Uterus (tissue), 4 donors: ENCODE data around the gene GNS. TPM values are rescaled to one million over a fixed set of nuclear protein-coding genes. Genes with fewer than 3 reads are reported as not detected.

ENCODE experiments used
- DNase-seq, 2 donors: peaks; one replicate each; pipeline ENCODE4 v3.0.0-alpha.2; 2019 to 2020
- H3K27ac ChIP-seq, 2 donors: fragments of 200-600 bp; sonication (generic); 1 replicate in 1 of 2; 2 replicates in 1 of 2; pipeline ENCODE4 v1.5.1; 2016 to 2018
- H3K27me3 ChIP-seq, 2 donors: fragments of 200-600 bp; sonication (generic); one replicate each; pipeline ENCODE4 v1.5.1; 2018 to 2019; ENCODE audit warnings: control low read depth in 1 of 2
- H3K36me3 ChIP-seq, 2 donors: fragments of 200-600 bp; sonication (generic); one replicate each; pipeline ENCODE4 v1.5.1; 2019; ENCODE audit warnings: control low read depth in 1 of 2
- H3K4me1 ChIP-seq, 2 donors: fragments of 200-600 bp; sonication (generic); one replicate each; pipeline ENCODE4 v1.5.1; 2018 to 2019; ENCODE audit warnings: control low read depth in 1 of 2
- H3K4me3 ChIP-seq, 2 donors: fragments of 200-600 bp; sonication (generic); 1 replicate in 1 of 2; 2 replicates in 1 of 2; pipeline ENCODE4 v1.5.1; 2018 to 2019; ENCODE audit warnings: mild to moderate bottlenecking in 1 of 2
- H3K9me3 ChIP-seq, 2 donors: fragments of 200-600 bp; sonication (generic); one replicate each; pipeline ENCODE4 v1.5.1; 2019; ENCODE audit warnings: control low read depth in 1 of 2
- CTCF ChIP-seq, 4 experiments: fragments of 200-600 bp in 2 of 4; fragments of 450-650 bp in 2 of 4; sonication (generic) in 2 of 4; IDR thresholded peaks; one replicate each; pipeline ENCODE4 v1.5.1; 2016 to 2019; ENCODE audit warnings: antibody characterized with exemption in 4 of 4, mild to moderate bottlenecking in 2 of 4, moderate library complexity in 1 of 4
- POLR2A ChIP-seq, 2 donors: fragments of 450-650 bp; IDR thresholded peaks; one replicate each; pipeline ENCODE4 v1.6.1; 2016; ENCODE audit warnings: antibody characterized with exemption in 2 of 2, mild to moderate bottlenecking in 1 of 2, moderate library complexity in 1 of 2
- intact Hi-C: fragments of 100-400 bp; cut with DNase I; formaldehyde crosslinking; loops from one replicate; pipeline ENCODE4 v1.15.1; 2023; ENCODE audit warnings: low total_unique reads
- total RNA-seq, 4 donors: library from RNA; depleted of rRNA in 3 of 4; stranded (reverse); fragments of >200 nt in 3 of 4; gene quantifications; one replicate each; pipeline versions ENCODE4 v1.1.0 to v1.2.4, GENCODE V29; 2014 to 2023
- donor health status: DM: yes; HTN: yes; CAD: no.

GNS gene
- total RNA-seq, 4 donors from 2014 or later: 71.5 to 148 (median 116) TPM

DNA sequence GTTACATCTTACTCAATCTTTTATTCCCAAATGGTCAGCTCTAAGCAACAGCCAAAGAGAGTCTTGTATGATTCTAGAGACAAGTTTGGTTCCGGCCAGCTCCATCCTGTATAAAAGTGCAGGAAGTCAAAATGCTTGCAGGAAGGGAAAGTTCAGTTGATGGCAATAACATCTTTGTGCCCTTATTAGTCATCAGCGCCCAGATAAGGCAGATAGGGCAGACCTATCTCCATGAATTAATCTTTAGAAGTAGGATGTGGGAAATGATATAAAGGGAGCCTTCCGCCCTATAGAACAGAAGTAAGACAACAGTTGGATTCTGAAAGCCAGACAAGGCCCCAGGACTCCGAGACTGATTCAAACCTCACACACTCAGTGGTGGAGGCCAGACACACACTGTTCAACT is 6.4 kb downstream of the GNS start:
- Histone ChIP-seq H3K4me3 (no peak overlapping the region), H3K36me3 (no peaks in the 10 kb centered on the region), H3K9me3 (no peaks in the 10 kb centered on the region), H3K27ac (peak overlapping the region in 1 of 2 donors; percentile 25), H3K4me1 (no peaks in the 10 kb centered on the region), H3K27me3 (no peaks in the 10 kb centered on the region)
- intact Hi-C loops: no loop called here
- TF ChIP-seq CTCF (IDR thresholded peaks at IDR 0.05) (no peak), POLR2A (IDR thresholded peaks at IDR 0.05) (no peak)
- no peak for DNase-seq

GRCh38 chr12:64752032-64752431 is 7.2 kb downstream of the GNS start:
- H3K27me3 ChIP-seq: no peaks in the 10 kb centered on the region
- TF ChIP-seq CTCF (IDR thresholded peaks at IDR 0.05) (no peak), POLR2A (IDR thresholded peaks at IDR 0.05) (no peak)
- H3K9me3 ChIP-seq: no peaks in the 10 kb centered on the region
- H3K4me1 ChIP-seq: no peaks in the 10 kb centered on the region
- no peak for DNase-seq
- no peaks in the 10 kb centered on the region for H3K36me3 ChIP-seq
- H3K27ac ChIP-seq: no peak overlapping the region
- H3K4me3 ChIP-seq: no peak overlapping the region
- intact Hi-C loops: no loop called here

DNA sequence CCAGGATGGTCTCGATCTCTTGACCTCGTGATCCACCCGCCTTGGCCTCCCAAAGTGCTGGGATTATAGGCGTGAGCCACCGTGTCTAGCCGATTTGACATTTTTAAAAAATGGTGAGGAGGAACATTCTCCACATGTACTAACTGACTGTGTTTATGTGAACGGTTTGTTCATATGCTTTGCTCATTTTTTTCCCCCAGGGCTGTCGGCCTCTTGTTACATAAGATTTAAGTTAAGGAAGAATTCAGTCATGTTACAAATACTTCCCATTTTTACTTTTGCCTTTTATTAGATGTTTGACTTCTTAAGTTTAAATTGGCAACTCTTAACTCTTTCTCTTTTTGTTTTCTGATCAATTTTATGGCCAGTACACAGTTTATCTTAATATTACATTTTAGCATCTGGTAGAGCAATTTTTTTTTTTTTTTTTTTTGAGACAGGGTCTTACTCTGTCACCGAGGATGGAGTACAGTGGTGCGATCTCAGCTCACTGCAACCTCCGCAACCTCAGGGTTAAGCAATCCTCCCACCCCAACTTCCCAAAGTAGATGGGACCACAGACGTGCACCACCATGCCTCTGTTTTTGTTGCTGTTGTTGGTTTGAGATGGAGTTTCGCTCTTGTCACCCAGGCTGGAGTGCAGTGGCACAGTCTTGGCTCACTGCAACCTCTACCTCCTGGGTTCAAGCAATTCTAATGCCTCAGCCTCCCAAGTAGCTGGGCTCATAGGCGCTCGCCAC is 9.6 kb downstream of the GNS start:
- intact Hi-C loops: no loop called here
- Histone ChIP-seq H3K27me3 (no peaks in the 10 kb centered on the region), H3K36me3 (no peaks in the 10 kb centered on the region), H3K27ac (no peak overlapping the region), H3K9me3 (no peaks in the 10 kb centered on the region), H3K4me3 (no peak overlapping the region), H3K4me1 (no peaks in the 10 kb centered on the region)
- no peak for DNase-seq
- no peak for TF ChIP-seq CTCF (IDR thresholded peaks at IDR 0.05)
- TF ChIP-seq POLR2A (IDR thresholded peaks at IDR 0.05): no peak

GRCh38 chr12:64747695-64748094 is 11.5 kb downstream of the GNS start:
- Histone ChIP-seq H3K9me3 (no peaks in the 10 kb centered on the region), H3K4me3 (no peak overlapping the region), H3K27me3 (no peaks in the 10 kb centered on the region), H3K36me3 (no peaks in the 10 kb centered on the region), H3K27ac (peak overlapping the region in 1 of 2 donors; percentile 46), H3K4me1 (no peaks in the 10 kb centered on the region)
- no peak for DNase-seq
- TF ChIP-seq POLR2A (IDR thresholded peaks at IDR 0.05) (no peak), CTCF (IDR thresholded peaks at IDR 0.05) (no peak)
- intact Hi-C loops: no loop called here

GRCh38 chr12:64746663-64747062 is 12.5 kb downstream of the GNS start:
- DNase-seq: no peak
- no peaks in the 10 kb centered on the region for H3K9me3 ChIP-seq
- intact Hi-C loops: no loop called here
- no peaks in the 10 kb centered on the region for H3K27me3 ChIP-seq
- H3K4me3 ChIP-seq: no peak overlapping the region
- no peaks in the 10 kb centered on the region for H3K36me3 ChIP-seq
- no peak for TF ChIP-seq CTCF (IDR thresholded peaks at IDR 0.05)
- no peak for TF ChIP-seq POLR2A (IDR thresholded peaks at IDR 0.05)
- no peaks in the 10 kb centered on the region for H3K4me1 ChIP-seq
- H3K27ac ChIP-seq: peak overlapping the region in 1 of 2 donors; percentile 42
